Thoracic aorta (tissue), 2 donors: ENCODE results near the gene TMEM9. TPM values are rescaled to one million over a fixed set of nuclear protein-coding genes. Genes with fewer than 3 reads are reported as not detected.

Source experiments
- ATAC-seq: fragments of 150-250 bp; one replicate; pipeline ENCODE4 v1.8.0; 2017; ENCODE audit warnings: low read depth; ENCODE audit not compliant: insufficient number of reproducible peaks, low FRiP score
- DNase-seq: peaks from one replicate; pipeline ENCODE4 v3.0.0-alpha.2; 2020; ENCODE audit warnings: low spot score
- H3K27ac ChIP-seq, 2 donors: fragments of 200-600 bp; sonication (generic); 1 replicate in 1 of 2; 2 replicates in 1 of 2; pipeline ENCODE4 v1.5.1; 2016; ENCODE audit warnings: mild to moderate bottlenecking in 2 of 2, moderate library complexity in 2 of 2
- H3K27me3 ChIP-seq: fragments of 200-600 bp; sonication (generic); replicated peaks from 2 replicates; pipeline ENCODE4 v1.6.0; 2016; ENCODE audit warnings: mild to moderate bottlenecking; ENCODE audit not compliant: insufficient read depth
- H3K36me3 ChIP-seq: fragments of 200-600 bp; sonication (generic); one replicate; pipeline ENCODE4 v1.5.1; 2016
- H3K4me1 ChIP-seq, 2 donors: fragments of 200-600 bp; sonication (generic); 1 replicate in 1 of 2; 2 replicates in 1 of 2; pipeline versions ENCODE4 v1.5.1 to v1.6.0; 2016; ENCODE audit warnings: low read depth in 2 of 2, mild to moderate bottlenecking in 1 of 2; ENCODE audit not compliant: control insufficient read depth in 1 of 2
- H3K4me3 ChIP-seq: fragments of 200-600 bp; sonication (generic); 2 replicates; pipeline ENCODE4 v1.5.1; 2016; ENCODE audit warnings: mild to moderate bottlenecking
- H3K9me3 ChIP-seq: fragments of 200-600 bp; sonication (generic); 2 replicates; pipeline ENCODE4 v1.5.1; 2016
- total RNA-seq, 2 donors: library from RNA; depleted of rRNA; stranded (reverse); fragments of >200 nt; gene quantifications; one replicate each; pipeline versions ENCODE4 v1.1.0 to v1.2.3, GENCODE V29; 2016
- TF ChIP-seq, protein P1 (sequence below): fragments of 200-600 bp; sonication (generic); IDR thresholded peaks from one replicate; pipeline ENCODE4 v1.5.1; 2019; ENCODE audit warnings: antibody characterized with exemption

TMEM9 gene
- total RNA-seq, 2 donors from 2014 or later = 30.0 to 58.2 TPM

DNA sequence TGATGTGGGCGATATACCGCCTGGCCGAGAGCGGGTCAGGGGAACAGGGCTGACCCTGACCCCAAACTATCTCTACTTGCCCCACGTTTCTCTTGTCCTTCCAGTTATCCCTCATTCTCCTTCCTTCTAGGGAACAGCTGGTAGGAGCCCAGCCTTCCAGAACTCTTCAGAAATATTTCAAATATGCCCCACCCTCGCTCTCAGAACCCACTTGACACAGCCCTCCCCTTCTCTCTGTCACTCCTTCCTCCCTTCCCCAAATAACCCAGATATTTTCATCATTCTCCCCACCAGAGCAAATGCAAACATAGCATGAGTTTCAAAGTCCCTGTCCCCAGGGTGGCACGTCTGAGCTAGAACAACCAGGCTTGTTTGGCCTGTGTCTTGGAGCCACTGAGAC is 43.1 kb downstream of the TMEM9 start:
- Histone ChIP-seq H3K4me1 (peaks cover 0 to 12% of the 10 kb centered on the region in 2 donors), H3K36me3 (no peaks in the 10 kb centered on the region), H3K9me3 (no peaks in the 10 kb centered on the region), H3K27me3 (no peaks in the 10 kb centered on the region), H3K27ac (no peak overlapping the region), H3K4me3 (no peak overlapping the region)
- TF ChIP-seq, protein P1, sequence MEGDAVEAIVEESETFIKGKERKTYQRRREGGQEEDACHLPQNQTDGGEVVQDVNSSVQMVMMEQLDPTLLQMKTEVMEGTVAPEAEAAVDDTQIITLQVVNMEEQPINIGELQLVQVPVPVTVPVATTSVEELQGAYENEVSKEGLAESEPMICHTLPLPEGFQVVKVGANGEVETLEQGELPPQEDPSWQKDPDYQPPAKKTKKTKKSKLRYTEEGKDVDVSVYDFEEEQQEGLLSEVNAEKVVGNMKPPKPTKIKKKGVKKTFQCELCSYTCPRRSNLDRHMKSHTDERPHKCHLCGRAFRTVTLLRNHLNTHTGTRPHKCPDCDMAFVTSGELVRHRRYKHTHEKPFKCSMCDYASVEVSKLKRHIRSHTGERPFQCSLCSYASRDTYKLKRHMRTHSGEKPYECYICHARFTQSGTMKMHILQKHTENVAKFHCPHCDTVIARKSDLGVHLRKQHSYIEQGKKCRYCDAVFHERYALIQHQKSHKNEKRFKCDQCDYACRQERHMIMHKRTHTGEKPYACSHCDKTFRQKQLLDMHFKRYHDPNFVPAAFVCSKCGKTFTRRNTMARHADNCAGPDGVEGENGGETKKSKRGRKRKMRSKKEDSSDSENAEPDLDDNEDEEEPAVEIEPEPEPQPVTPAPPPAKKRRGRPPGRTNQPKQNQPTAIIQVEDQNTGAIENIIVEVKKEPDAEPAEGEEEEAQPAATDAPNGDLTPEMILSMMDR = no peak
- ATAC-seq (no peak), DNase-seq (no peak)

DNA sequence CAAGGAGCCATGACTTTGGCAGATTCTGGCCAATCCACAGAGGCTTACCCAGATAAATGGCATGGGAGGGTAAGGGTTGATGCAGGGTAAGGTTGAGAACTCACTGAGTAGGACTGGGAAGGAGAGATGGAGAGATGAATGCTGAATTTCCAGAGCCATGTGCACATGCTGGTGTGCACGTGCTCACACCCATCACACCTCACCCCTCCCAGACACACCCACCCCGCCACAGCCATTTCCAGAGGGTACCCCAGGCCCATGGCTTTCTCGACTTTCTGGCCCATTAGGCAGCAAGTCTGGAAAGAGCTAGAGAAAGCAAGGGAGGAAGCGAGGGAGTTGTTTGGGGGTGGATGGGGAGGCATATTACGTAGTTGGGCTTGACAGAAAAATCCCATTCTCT is 43.7 kb downstream of the TMEM9 start:
- H3K36me3 ChIP-seq = no peaks in the 10 kb centered on the region
- DNase-seq = no peak
- H3K27me3 ChIP-seq = no peaks in the 10 kb centered on the region
- no peak overlapping the region for H3K4me3 ChIP-seq
- ATAC-seq = no peak
- TF ChIP-seq, protein P1 = no peak
- no peaks in the 10 kb centered on the region for H3K9me3 ChIP-seq
- H3K27ac ChIP-seq = no peak overlapping the region
- peaks cover 0 to 12% of the 10 kb centered on the region in 2 donors for H3K4me1 ChIP-seq

DNA sequence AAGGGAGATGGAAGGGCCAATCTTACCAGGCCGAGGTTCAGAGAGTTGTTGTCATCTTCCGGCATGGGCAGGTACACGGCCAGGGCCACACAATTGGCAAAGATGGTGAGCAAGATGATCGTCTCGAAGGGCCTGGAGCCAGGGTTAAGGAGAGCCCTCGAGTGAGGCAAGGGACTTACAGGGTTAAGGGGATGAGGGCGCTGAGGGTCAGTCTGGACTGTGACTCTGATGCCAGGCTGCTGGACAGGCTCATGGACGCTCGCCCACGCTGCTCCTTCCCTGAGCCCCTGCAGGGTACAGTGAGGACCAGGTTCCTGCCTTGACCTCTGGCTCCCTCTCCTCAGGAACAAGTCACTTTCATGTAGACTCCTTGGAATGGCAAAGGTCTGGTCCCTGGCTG is 44.1 kb downstream of the TMEM9 start:
- Histone ChIP-seq H3K4me3 (no peak overlapping the region), H3K9me3 (no peaks in the 10 kb centered on the region), H3K36me3 (no peaks in the 10 kb centered on the region), H3K27ac (no peak overlapping the region), H3K4me1 (peaks cover 0 to 8% of the 10 kb centered on the region in 2 donors), H3K27me3 (no peaks in the 10 kb centered on the region)
- DNase-seq = no peak
- no peak for ATAC-seq
- TF ChIP-seq, protein P1 = no peak

DNA sequence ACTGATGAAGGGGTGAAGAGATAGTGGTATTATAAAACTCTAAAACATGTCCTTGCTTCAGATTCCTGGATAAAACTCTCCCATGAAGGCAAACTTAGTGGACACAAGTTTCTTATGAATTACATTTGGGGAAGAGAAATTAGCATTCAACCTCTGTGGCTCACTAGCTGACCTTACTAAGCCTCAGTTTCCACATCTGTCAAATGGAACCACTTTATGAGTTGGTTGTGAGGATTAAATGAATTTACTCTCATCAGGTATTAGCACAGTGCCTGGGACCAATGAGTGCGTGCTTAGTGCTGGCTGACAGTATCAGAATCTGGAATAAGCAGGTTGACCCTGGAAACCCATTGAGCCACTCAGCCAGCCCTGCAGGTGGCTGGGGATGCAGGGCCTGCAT is 44.6 kb downstream of the TMEM9 start:
- H3K9me3 ChIP-seq = no peaks in the 10 kb centered on the region
- no peaks in the 10 kb centered on the region for H3K36me3 ChIP-seq
- H3K4me1 ChIP-seq = peaks cover 0 to 4% of the 10 kb centered on the region in 2 donors
- H3K27ac ChIP-seq = no peak overlapping the region
- no peaks in the 10 kb centered on the region for H3K27me3 ChIP-seq
- no peak for DNase-seq
- no peak for ATAC-seq
- TF ChIP-seq, protein P1 = no peak
- no peak overlapping the region for H3K4me3 ChIP-seq

DNA sequence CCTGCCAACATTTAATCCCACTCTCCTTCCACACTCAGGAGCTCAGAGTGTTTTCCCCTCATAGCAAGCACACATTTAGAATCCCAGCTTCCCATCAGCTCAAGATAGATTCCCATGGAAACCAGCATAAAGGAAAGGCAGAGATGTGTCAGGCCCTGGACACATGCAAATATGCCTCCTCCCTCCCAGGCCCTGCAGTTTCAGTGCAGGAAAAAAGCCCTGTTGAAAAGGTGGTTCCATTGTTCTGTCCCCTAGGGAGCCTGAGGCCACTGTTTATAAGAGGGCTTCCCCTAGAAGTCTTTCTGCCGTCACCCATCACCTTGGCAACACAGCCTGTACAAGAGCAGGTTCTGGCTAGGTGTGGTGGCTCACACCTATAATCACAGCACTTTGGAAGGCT is 45.7 kb downstream of the TMEM9 start:
- no peak for DNase-seq
- Histone ChIP-seq H3K36me3 (no peaks in the 10 kb centered on the region), H3K4me1 (peaks cover 0 to under 1% of the 10 kb centered on the region in 2 donors), H3K4me3 (no peak overlapping the region), H3K27ac (no peak overlapping the region), H3K27me3 (no peaks in the 10 kb centered on the region), H3K9me3 (no peaks in the 10 kb centered on the region)
- TF ChIP-seq, protein P1 = no peak
- ATAC-seq = no peak
